GM06990 (cell line): ENCODE data around the gene MFAP2.

Experiments
- DNase-seq: peaks from one replicate; pipeline ENCODE4 v3.0.0-alpha.2; 2011; ENCODE audit not compliant: insufficient read length; ENCODE audit errors: extremely low read depth
- H3K27me3 ChIP-seq: replicated peaks from 2 replicates; pipeline ENCODE4 v1.6.0; 2011; ENCODE audit warnings: low read length; ENCODE audit not compliant: control insufficient read depth, insufficient read depth
- H3K36me3 ChIP-seq: 2 replicates; pipeline ENCODE4 v1.5.1; 2011; ENCODE audit warnings: low read length; ENCODE audit not compliant: control insufficient read depth, insufficient read depth
- H3K4me3 ChIP-seq: replicated peaks from 2 replicates; pipeline ENCODE4 v1.5.1; 2011; ENCODE audit warnings: low read depth, mild to moderate bottlenecking, control low read depth, low read length
- TF ChIP-seq, protein P1 (sequence below): IDR thresholded peaks from 2 replicates; pipeline ENCODE4 v1.5.1; 2011; ENCODE audit warnings: low read length, control low read depth, mild to moderate bottlenecking, inconsistent platforms; ENCODE audit not compliant: insufficient read depth, poor library complexity, severe bottlenecking

MFAP2 gene

GRCh38 chr1:16978567-16979474, 1.6 kb downstream of the MFAP2 start:
- no peak for DNase-seq
- no peak overlapping the region for H3K4me3 ChIP-seq
- H3K27me3 ChIP-seq = no peaks in the 10 kb centered on the region; the same call in 1 of the 2 replicates
- no peaks in the 10 kb centered on the region for H3K36me3 ChIP-seq
- TF ChIP-seq, protein P1, sequence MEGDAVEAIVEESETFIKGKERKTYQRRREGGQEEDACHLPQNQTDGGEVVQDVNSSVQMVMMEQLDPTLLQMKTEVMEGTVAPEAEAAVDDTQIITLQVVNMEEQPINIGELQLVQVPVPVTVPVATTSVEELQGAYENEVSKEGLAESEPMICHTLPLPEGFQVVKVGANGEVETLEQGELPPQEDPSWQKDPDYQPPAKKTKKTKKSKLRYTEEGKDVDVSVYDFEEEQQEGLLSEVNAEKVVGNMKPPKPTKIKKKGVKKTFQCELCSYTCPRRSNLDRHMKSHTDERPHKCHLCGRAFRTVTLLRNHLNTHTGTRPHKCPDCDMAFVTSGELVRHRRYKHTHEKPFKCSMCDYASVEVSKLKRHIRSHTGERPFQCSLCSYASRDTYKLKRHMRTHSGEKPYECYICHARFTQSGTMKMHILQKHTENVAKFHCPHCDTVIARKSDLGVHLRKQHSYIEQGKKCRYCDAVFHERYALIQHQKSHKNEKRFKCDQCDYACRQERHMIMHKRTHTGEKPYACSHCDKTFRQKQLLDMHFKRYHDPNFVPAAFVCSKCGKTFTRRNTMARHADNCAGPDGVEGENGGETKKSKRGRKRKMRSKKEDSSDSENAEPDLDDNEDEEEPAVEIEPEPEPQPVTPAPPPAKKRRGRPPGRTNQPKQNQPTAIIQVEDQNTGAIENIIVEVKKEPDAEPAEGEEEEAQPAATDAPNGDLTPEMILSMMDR = no peak

GRCh38 chr1:16978139-16978538, 2.3 kb downstream of the MFAP2 start:
- TF ChIP-seq, protein P1 = no peak
- no peaks in the 10 kb centered on the region; the same call in 1 of the 2 replicates for H3K27me3 ChIP-seq
- no peak for DNase-seq
- H3K36me3 ChIP-seq = no peaks in the 10 kb centered on the region
- no peak overlapping the region for H3K4me3 ChIP-seq

DNA sequence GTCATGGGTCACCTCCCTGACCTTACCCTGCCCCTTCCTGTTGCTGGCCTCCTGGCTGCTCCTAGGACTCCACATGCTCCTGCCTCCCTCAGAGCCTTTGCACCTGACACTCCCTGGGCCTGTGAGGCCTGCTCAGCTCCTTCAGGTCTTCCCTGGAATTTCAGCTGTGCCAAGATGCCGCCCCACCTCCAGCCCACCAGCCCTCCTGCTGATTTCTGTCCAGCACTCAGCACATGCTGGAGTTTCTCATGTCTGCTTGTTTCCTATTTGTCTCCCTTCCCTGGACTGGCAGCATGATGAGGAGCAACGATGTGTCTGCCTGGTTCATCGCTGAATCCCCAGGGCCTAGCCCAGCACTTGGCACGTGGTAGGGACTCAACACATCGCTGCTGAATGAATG, 3.0 kb downstream of the MFAP2 start:
- H3K36me3 ChIP-seq = no peaks in the 10 kb centered on the region
- H3K4me3 ChIP-seq = no peak overlapping the region
- TF ChIP-seq, protein P1 = no peak
- H3K27me3 ChIP-seq = no peaks in the 10 kb centered on the region; the same call in 1 of the 2 replicates
- DNase-seq = no peak

- no peak for DNase-seq
- Histone ChIP-seq H3K27me3 (no peaks in the 10 kb centered on the region; the same call in 1 of the 2 replicates), H3K36me3 (no peaks in the 10 kb centered on the region), H3K4me3 (no peak overlapping the region)
- TF ChIP-seq, protein P1 = no peak
These were observed 3.5 kb downstream of the MFAP2 start for GRCh38 chr1:16976966-16977365.

DNA sequence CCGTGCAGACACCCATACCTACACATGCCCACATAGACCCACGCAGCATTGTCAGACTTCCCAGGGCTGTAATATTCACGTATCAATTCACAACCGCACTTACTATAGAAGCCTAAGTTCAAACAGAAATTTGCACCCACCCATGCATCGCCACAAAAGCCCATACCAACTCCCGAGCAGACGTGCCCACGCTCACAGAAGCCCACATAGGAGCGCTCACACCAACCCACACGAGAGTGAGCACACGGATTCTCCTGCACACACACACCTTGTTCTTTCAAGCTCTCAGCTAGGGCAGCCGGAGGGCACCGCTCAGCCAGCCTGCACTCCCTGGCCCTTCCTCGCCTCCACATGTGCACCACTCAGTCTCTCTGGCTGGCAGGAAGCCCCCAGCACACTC, 4.6 kb downstream of the MFAP2 start:
- H3K36me3 ChIP-seq = no peaks in the 10 kb centered on the region

More for the DNA sequence above, 4.6 kb downstream of the MFAP2 start:
- TF ChIP-seq, protein P1 = no peak
- Histone ChIP-seq H3K27me3 (no peaks in the 10 kb centered on the region; the same call in 1 of the 2 replicates), H3K4me3 (no peak overlapping the region)
- no peak for DNase-seq
